Mucosa of gallbladder (tissue), 1 donor: ENCODE data around the gene RXRA. TPM values are rescaled to one million over a fixed set of nuclear protein-coding genes. Genes with fewer than 3 reads are reported as not detected.
A peak's percentile ranks its signal among the peaks of the same experiment; 100 is the strongest.

Experiments
- DNase-seq: peaks from one replicate; pipeline ENCODE4 v3.0.0-alpha.2; 2020; ENCODE audit warnings: low spot score
- total RNA-seq: library from RNA; stranded (reverse); gene quantifications from one replicate; pipeline ENCODE4 v1.2.1, GENCODE V29; 2021
- donor health status: DM: no; HTN: no; CAD: no.

The RXRA gene
- total RNA-seq, 1 donor from 2014 or later = 106 TPM

DNA sequence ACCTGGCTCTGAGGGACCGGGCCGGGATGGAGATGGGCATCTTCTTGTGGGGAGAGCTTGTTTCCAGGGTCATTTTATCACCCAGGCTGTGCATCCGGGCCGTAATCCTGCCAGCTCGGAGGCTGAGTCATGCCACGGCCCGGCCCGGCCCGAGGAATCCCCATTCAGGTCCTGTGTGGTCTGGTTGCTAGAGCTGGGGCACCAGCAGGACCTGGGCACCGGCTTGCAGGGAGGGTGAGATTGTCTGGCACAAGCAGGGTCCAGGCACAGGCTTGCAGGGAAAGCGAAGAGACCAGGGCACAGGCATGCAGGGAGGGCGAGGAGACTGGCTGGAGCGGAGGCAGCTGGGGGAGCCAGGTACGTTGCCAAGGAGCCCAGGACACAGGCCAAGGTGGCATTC, 106.8 kb downstream of the RXRA start:
- DNase-seq = no peak

DNA sequence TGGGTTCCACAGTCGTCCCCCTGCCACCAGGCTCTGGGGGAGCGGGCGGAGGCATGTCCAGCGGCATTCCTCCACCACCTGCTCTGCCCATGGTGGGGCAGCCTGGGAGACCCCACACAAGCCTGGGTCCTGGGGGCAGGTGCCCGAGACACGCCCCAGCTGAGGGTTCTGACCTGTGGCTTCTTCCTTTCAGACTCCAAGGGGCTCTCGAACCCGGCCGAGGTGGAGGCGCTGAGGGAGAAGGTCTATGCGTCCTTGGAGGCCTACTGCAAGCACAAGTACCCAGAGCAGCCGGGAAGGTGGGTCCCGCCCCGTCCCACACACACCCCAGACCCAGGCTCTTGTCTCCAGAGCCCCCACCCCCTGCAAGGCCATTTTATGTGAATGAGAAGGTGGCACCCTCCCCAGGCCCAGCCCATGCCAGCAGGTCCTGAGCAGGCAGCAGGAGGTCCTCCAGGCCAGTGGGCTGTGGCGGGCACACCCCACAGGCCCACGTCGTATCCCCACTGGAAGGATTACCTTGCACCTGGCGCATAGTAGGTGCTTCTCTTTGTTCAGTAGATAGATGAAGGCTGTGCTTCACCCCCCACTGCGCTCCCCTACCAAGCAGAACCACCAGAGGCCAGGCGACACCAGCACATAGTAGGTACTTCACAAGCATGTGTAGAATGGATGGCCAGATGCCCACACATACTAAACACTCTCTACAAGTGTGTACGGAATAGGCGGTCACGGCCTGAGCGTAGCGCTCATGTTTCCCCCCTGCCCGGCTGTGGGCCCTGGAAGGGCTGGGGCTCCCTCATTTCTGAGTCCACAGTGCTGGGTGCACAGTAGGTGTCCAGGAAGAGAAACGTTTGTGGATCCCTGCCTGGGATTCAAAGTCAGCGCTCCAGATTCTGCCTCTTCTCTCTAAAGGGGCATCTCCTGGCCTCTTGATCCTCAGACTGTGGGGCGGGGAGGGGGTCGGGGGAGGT, 107.9 kb downstream of the RXRA start:
- DNase-seq = no peak

DNA sequence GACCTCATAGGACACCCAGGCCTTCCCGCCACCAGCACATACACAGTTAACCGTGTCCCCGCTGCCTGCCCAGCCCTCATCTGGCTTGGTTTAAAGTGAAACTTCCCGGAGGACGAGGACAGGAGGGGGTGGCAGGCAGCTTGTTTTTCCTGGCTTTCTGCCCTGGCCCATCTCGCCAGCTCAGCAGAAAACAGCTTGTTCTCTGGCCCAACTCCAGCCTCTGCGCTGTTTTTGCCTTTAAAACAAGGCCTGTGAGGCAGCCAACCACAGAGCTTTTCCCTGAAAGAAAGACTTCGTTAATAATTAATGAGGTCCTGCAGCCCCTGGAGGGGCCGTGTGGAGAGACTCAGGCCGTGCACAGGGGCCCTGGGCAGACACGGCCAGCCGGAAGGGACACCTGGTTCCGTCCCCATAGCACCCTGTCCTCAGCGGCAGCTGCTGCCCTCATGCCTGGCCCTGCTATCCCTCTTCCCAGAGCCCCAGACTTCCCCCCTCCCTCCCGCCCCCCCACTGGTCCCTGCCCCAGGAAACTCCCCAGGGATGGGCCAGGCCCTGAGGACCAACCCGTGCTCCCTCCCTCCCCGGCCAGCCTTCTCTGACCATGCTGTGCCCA, 108.7 kb downstream of the RXRA start:
- peak; percentile 97 for DNase-seq

DNA sequence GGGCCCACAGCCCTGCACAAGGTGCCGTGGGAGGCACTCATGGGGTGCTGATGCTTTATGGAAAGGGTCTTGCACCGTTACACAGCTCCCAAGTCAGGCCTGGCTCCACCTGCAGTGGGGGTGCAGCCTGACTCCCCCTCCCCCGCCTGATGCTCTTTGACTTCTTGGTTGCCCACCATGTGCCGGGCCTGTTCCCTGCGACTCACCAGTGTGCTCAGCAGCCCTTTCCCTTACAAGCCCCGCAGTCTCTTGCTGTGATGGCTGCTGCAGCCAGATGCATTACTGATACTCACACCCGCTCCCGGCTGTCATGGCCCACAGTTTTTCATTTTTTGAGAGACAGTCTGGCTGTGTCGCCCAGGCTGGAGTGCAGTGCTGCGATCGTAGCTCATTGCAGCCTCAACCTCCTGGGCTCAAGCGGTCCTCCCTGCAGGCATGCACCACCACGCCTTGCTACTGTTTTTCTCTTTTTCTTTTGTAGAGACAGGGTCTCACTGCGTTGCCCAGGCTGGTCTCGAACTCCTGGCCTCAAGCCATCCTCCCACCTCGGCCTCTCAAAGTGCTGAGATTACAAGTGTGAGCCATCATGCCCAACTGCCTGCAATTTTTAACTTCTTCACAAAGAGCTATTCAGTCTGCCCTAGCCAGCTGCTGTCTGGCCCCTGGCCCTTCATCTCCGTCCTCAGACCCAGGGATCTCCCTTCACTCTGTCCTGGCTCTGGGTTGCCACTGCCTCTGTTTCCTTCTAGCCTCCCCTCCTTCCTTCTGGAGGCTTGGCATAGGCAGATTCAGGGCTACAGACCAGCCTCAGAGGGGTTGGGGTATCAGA, 109.5 kb downstream of the RXRA start:
- DNase-seq = no peak

DNA sequence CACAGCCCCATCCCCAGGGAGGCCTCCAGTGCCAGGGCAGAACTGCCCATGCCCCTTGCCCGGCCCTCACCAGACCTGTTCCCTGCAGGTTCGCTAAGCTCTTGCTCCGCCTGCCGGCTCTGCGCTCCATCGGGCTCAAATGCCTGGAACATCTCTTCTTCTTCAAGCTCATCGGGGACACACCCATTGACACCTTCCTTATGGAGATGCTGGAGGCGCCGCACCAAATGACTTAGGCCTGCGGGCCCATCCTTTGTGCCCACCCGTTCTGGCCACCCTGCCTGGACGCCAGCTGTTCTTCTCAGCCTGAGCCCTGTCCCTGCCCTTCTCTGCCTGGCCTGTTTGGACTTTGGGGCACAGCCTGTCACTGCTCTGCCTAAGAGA, 110.1 kb downstream of the RXRA start:
- DNase-seq = no peak

DNA sequence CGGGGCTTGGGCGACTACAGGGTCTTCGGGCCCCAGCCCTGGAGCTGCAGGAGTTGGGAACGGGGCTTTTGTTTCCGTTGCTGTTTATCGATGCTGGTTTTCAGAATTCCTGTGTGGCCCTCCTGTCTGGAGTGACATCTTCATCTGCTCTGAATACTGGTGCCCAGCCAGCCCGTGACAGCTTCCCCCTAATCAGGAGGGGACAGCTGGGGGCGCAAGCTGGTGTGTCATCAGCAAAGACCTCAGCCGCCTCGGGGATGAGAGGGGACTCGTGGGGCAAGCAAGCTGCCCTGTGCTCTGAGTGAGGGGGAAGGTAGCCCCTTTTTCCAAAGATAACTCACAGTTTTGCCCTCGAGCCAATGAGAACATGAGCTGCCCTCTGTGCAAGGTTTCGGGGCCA, 110.7 kb downstream of the RXRA start:
- DNase-seq = no peak

DNA sequence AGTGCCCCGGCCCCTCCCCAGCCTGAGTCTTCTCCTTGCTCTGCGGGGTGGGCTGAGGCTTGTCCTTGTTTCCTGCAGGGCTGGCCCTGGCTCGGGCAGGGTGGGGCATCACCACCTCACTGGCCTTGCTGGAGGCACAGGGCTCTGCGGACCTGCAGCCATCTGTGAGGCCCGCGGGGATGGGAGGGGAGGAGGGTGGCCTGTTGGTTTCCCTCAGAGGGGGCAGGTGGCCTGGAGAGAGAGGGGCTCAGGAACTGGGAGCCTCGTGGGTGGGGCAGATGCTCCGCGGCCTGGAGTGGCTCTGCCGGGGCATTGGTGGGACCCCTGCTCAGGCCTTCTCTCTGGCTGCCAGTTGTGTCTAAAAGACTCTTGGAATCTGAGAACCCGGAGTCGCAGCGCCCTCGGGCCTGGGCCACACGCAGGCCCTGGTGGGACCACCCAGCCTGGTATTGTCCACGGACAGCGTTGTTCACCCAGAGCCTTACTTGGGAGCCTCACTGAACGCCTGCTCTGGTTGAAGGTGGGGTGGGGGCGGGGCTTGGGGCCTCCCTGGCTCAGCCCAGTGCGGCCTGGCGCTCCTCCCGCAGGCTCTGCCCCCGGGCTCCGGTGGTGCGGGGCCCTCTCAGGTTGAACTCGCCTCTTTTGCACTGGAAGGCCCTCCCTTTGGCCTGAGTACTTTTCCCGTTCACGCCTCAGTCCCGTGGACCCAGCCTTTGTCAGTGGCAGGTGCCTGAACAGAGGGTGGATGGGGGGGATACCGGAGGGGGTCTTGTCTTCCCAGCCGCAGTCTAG, 111.3 kb downstream of the RXRA start:
- DNase-seq = no peak

DNA sequence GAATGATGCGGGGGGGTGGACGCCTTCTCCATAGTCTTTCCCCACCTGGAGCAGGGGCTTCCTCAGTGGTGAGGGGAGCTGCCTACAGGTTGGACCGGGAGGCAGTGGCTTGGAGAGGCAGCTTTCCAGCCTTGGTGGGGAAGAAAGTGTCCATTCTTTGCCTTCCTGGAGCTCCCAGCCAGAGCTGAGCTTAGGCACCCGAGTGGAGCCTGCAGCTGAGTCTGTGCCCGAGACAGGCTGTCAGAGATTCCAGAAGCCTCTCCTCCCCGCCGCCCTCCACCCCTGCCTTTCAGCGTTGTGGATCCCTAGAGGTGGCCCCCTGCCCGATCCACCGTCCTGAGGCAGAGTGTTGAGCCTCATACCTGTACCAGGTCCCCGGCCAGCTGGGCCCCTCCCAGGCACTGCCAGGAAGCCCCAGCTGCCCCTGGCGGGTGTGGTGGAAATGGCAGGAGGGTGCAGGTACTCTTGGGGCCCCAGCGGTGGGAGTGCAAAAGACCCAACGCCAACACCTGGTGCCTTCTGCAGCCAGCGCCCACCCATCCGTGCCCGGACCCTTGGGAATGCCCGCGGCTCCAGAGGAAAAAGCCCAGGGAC, 112.0 kb downstream of the RXRA start:
- DNase-seq = no peak

DNA sequence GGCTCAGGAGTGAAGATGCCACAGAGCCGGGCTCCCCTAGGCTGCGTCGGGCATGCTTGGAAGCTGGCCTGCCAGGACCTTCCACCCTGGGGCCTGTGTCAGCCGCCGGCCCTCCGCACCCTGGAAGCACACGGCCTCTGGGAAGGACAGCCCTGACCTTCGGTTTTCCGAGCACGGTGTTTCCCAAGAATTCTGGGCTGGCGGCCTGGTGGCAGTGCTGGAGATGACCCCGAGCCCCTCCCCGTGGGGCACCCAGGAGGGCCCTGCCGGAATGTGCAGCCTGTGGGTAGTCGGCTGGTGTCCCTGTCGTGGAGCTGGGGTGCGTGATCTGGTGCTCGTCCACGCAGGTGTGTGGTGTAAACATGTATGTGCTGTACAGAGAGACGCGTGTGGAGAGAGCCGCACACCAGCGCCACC, 113.1 kb downstream of the RXRA start:
- DNase-seq = no peak

DNA sequence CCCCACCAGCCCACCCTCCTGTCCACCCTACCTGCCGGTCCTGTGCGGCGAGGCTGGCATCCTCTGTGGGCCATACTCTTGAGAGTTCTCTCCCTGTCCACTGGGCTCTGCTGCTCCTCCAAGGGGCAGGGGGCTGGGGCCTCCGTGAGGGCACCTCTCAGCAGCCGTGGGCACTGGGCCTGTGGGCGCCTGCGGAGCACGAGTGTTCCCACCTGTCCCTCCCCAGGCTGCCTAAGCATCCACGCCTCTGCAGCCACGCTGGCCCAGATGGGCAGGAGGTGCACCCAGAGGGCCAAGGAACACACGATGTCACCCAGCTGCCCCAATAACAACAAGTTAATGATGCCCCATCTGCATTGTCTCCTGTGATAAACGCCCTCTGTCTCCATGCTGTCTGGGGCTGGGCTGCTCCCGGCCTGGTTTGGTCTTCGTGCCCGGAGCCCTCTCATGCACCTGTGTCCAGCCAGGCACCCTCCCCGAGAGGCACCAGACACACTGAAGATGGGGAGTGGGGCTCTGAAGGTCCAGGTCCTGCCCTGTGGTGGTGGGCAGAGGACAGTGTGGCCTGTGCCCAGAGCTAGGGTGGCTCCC, 114.5 kb downstream of the RXRA start:
- no peak for DNase-seq

DNA sequence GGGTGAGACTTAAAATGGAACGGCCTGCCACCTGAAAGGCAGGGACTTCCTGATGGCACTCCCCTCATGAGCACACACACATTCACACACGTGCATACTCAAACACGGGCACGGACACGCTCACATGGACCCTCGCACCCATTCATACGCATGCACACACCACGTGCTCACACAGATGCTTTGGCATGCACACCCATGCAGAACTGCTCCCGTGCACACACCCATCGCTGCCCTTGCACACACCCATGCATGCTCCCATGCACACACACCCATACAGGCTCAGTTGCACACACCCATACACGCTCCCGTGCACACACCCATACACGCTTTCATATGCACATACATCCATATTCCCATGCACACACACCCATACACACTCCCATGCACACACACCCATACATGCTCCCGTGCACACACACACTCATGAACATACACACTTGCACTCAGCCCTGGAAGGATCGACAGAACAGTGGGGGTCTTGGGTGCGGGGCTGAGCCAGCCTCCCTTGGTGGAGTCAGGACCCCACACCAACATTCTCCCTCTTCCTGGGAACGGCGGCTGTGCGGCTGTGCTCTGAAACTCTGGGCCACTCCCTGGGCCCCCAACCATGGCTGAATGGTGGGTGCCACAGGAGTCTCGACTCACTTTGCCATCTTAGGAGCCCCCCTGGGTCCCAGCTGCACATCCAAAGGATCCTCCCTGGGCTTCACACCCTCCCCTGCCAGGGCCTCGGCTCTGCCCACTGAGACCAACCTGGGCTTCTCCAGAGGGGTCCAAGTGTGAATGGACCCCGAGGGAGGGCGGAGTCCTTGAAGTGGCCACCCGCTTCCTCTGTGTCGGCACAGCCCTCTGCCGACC, 115.2 kb downstream of the RXRA start:
- DNase-seq = no peak

DNA sequence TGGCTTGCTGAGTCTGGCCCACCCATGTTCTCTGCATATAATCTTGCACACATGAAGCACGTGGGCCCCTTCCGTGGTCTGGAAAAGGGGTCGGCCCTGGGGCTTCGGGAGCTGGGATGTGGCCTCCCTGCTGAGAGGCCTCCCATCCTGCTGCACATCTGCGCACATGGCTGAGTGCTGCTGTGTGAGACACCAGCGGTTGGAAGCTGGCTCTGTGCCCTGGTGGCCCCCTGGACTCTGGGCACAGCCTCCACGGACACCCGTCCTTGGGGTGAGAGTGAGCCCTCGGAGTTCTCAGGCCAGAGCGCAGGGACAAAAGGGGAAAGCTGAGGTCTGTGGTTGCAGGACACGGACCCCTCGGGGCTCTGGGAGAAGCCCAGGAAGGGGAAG, 115.8 kb downstream of the RXRA start:
- no peak for DNase-seq

DNA sequence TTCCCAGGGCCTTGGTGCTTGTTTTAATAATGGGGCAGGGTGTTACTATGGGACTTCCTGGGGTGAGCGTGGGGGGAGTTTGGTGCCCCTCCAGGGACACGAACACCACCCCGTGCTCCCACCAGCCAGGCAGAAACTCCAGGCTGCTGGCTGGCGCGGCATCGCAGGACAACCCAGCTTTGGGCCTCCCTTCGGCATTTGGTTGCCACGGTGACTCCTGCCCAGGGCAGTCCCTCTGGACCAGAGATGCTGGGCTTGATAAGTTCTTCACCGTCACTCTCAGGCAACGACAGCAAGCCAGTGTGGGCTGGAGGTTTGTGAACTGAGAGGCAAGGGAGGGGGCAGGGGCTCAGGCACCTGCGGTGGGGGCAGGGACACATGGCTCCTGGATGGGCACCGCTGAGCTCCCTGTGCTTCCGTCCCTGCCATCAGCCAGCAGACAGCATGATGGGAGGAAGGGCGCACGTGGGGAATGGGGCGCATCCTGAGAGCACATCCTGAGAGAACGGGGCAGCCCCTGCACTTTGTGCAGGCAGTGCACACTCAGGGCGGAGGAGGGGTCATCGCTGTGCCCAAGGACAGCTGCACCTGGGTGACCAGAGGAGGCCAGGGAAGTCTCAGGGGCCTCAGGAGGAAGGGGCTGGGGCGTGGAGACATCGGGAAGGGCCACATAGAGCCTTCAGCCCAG, 116.4 kb downstream of the RXRA start:
- DNase-seq = no peak

DNA sequence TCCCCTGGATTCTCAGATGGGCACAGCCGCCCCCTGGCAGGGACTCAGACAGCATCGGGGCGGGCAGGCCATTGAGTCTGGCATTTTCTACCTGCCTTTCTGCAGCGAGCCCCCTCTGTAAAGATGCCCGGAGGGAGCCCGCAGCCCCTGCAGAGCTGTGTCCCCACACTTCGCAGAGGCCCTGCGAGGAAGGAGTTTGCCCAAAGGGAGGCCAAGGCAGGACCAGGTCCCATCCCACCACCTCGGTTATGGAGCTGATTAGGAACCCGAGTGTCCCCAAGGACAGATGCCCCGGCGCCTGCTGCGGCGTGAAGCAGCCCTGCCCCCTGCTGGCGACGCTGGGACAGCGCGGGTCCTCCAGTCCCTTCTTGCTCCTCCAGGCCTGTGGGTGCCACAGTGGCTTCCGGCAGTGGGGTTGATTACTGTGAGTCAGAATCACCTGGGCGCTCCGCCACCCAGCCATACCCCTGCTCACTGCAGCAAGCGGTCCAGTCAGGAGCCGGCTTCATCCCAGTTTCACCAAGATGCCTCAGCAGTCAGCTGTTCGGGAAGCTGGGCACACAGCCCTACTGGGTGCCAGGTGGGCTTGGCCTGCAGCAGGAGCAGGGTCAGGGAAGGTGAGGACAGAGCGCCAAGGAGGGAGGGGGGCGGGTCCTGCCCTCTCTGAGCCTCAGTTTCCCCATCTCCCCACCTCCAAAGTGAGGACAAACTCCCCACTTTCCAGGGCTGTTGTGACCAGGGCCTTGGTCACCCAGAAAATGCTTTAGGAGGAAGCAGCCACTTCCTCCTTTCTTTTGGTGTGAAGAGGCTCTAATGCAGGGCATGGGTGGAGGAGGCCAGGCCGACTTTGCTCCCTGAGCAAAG, 117.2 kb downstream of the RXRA start:
- peak; percentile 90 for DNase-seq

DNA sequence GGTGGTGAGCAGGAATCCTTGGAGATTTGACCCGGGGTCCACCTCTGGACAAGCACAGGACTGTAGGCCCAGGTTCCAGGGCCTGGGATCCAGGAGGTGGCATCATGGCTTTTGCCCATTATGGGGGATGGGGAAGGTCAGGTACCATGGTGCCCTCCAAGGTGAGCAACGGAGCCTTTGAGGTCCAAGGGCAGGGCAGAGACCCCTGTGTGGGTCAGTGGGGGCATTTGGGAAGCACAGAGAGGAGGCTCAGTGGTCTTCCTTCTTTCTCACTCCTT, 117.7 kb downstream of the RXRA start:
- no peak for DNase-seq

DNA sequence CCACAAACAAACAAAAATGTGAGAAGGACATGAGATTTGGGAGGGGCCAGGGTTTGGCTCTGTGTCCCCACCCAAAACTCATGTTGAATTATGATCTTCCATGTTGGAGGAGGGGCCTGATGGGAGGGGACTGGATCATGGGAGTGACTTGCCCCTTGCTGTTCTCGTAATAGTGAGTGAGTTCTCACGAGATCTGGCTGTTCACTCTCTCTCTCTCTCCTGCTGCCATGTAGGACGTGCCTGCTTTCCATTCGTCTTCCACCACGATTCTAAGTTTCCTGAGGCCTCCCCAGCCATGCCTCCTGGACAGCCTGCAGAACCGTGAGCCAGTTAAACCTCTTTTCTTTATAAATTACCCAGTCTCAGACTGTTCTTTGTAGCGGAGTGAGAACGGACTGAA, 118.7 kb downstream of the RXRA start:
- DNase-seq = no peak

DNA sequence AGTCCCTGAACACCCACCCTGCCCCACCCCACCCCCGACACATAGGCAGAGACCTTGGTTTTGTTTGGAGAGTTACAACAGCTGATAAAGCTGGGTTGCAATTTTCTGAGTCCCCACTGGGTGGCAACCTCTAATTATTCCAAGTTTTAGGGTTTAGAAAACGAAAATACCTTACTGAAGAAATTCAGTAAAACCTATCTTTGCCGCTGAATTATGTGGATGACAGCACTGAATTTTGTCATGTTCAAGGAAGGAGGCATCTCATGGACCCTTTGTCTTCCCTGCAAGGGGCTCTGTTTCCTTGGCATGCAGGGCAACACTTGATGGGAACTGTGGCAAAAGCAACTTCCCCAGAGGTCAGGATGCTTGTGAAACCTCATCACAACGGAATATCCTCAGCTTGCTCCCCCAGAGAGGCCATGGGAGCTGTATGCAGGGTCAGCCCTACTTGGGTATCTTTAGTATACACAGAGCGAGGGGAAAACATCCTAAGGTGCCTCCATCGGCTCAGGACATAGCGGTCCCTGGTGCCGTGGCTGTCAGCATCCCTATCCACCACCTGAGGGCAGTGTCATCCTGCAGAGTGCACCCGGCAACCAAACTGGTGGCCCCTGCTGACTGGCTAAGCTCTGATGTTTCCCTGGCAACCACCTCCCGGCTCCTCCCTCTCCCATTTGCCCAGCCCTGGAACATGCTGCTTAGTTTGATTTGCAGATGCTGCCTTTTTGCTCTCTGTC, 123.1 kb downstream of the RXRA start:
- DNase-seq = peak; percentile 92
